Fibroblast of skin of right quadriceps (primary cell): Measurements from ENCODE around the gene HDAC4.

Experiments used
- DNase-seq: peaks from one replicate; pipeline ENCODE4 v3.0.0-alpha.2; 2013

The HDAC4 gene

GRCh38 chr2:239033801-239034560 lies 366.8 kb downstream of the HDAC4 start:
- DNase-seq = no peak

- no peak for DNase-seq
These were observed 370.9 kb downstream of the HDAC4 start for GRCh38 chr2:239029958-239030357.

- no peak for DNase-seq
These were observed 372.6 kb downstream of the HDAC4 start for GRCh38 chr2:239028253-239028619.

- no peak for DNase-seq
These were observed 373.2 kb downstream of the HDAC4 start for GRCh38 chr2:239027391-239028252.

- DNase-seq = peak; percentile 10
These were observed 374.0 kb downstream of the HDAC4 start for GRCh38 chr2:239026711-239027361.

- peak; percentile 7 for DNase-seq
These were observed 374.8 kb downstream of the HDAC4 start for GRCh38 chr2:239025951-239026461.

GRCh38 chr2:239025096-239025801 lies 375.6 kb downstream of the HDAC4 start:
- peak; percentile 73 for DNase-seq

- no peak for DNase-seq
These were observed 376.6 kb downstream of the HDAC4 start for GRCh38 chr2:239024226-239024625.

GRCh38 chr2:239022437-239023260 lies 378.2 kb downstream of the HDAC4 start:
- DNase-seq = no peak

- DNase-seq = no peak
These were observed 379.0 kb downstream of the HDAC4 start for GRCh38 chr2:239021651-239022436.

- DNase-seq = no peak
These were observed 379.6 kb downstream of the HDAC4 start for GRCh38 chr2:239021224-239021623.

- DNase-seq = no peak
These were observed 380.2 kb downstream of the HDAC4 start for GRCh38 chr2:239020541-239021041.

GRCh38 chr2:239019183-239019581 lies 381.6 kb downstream of the HDAC4 start:
- DNase-seq = no peak

GRCh38 chr2:239018271-239019182 lies 382.3 kb downstream of the HDAC4 start:
- DNase-seq = no peak

GRCh38 chr2:239017491-239018098 lies 383.2 kb downstream of the HDAC4 start:
- DNase-seq = no peak

GRCh38 chr2:239015901-239016675 lies 384.7 kb downstream of the HDAC4 start:
- DNase-seq = no peak

GRCh38 chr2:239015218-239015900 lies 385.5 kb downstream of the HDAC4 start:
- DNase-seq = no peak
